Activated T-helper 1 cell treated with anti-CD3 and anti-CD28 coated beads, Interleukin-2, amount 50 U/mL, for 16 hours (primary cell): ENCODE results near the gene LRRTM4.
"Not testable (repeated sequence)": the region's sequence is repeated elsewhere in the genome, so short reads cannot be mapped to it uniquely, and the experiment has no call there.

Experiments
- DNase-seq, 2 donors: peaks; one replicate each; pipeline ENCODE4 v3.0.0-alpha.2; 2020; ENCODE audit warnings: low read depth in 1 of 2, low spot score in 1 of 2

The LRRTM4 gene

GRCh38 chr2:76870581-76870980 lies 651.6 kb downstream of the LRRTM4 start:
- no peak for DNase-seq

DNA sequence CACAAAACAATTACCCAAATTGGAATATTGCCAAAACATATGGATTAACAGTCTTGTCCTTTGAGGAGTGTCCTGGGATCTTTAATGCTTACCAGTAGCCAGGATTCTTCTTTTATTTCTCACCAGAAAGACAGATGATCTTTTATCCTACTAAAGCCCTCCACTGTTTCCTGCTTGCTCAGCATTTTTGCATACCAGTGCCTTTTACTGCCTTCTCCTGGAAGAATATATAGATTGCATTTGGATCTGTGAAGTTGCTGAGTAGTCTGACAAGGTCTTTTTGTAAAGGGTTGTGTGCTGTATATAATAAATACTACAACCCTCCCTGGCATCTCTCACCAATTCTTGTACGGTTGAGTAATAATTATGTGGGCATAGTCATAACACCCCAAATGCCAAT lies 652.2 kb downstream of the LRRTM4 start:
- DNase-seq: no peak

DNA sequence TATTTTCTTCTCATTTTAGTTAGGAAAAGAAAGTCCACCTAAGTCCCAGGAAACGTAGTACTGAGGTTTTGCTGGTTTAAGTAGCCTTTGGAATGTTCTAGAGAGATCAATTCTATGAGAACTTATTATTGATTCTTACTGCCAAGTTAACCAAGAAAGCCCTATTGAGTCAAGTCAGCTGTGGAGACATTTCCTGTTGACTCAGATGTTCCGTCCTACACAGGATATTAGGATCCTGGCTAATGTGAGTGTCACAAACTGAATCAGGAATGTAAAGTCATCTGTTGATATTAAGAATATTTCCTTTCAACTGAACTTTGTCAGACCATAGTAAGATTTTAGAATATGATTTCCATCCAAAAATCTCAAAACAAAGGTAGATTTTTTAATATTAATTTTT lies 654.3 kb downstream of the LRRTM4 start:
- no peak for DNase-seq

- no peak for DNase-seq
These were observed 655.7 kb downstream of the LRRTM4 start for GRCh38 chr2:76866464-76866863.

DNA sequence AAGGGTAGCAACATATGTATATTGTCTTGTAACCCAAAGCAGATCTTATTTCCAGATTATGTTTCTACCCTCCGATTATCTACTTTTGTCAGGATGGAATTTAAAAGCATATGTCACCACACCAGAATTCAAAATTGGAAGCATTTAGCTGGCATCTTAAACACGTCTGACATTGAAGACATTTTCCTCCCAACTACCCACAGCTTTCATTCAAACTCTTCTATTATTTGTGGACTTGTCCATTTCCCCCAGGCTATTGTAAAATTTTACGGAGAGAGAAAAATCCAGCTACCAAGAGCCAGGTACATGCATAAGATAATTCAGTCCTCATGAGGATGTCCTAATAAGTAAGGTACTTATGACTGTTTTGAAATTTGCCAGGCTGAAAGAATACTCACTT lies 659.3 kb downstream of the LRRTM4 start:
- no peak for DNase-seq

DNA sequence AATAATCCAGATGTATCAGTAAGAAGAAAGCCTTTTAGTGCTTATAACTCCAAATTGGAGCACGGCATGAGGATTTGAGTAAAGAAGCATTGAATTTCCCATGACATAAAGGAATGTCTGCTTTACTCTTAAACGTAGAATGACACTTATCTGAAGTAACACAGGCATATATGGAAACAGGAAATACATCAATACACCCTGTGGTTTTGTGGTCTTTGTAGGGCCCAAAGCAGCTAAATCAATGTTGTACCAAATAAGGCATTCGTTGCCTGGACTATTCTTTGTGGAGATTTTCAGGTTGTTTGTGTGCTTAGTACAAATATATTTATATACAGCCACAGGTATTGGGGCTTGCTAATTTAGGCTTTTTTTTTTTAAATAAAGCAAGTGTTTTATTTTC lies 660.5 kb downstream of the LRRTM4 start:
- no peak for DNase-seq

- DNase-seq: no peak
These were observed 671.2 kb downstream of the LRRTM4 start for GRCh38 chr2:76851000-76851399.

GRCh38 chr2:76849086-76849485 lies 673.1 kb downstream of the LRRTM4 start:
- no peak for DNase-seq

DNA sequence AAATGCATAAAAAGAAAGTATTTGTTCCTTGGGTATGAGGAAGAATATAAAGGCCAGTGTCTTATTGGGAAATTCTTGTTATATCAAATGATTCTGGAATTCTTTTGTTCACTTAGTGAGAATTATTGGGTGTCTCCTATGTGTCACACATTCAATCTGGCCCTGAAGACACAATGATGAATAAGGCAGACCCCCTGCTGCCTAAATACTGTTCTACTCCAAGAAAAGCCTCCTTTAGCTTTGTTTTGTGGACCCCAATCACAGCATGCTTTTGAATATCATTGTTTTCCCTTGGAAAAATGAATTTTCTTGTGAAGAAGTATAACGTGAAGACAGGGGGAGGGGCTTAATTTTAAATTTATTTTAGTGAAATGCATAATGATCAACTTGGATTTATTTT lies 682.4 kb downstream of the LRRTM4 start:
- DNase-seq: no peak

- DNase-seq: no peak
These were observed 692.6 kb downstream of the LRRTM4 start for GRCh38 chr2:76829374-76830234.

DNA sequence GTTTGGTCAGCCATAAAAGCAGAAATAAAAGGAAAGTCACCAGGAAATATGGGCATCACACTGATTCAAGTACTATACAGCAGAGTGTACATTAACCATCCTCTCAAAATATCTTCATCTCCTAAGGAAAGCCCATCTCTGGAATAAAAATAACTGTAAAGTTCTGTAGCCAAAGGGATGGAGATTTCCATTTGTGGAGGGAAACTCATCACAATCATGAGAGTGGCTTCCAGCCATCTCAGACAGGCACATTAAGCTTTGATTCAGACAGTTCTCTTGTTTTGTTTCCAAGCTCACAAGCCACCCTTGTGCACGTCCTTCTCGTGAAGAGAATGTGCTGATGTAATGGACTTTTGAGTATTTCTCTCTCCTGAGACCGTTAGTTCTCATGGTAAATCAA lies 695.5 kb downstream of the LRRTM4 start:
- DNase-seq: no peak

DNA sequence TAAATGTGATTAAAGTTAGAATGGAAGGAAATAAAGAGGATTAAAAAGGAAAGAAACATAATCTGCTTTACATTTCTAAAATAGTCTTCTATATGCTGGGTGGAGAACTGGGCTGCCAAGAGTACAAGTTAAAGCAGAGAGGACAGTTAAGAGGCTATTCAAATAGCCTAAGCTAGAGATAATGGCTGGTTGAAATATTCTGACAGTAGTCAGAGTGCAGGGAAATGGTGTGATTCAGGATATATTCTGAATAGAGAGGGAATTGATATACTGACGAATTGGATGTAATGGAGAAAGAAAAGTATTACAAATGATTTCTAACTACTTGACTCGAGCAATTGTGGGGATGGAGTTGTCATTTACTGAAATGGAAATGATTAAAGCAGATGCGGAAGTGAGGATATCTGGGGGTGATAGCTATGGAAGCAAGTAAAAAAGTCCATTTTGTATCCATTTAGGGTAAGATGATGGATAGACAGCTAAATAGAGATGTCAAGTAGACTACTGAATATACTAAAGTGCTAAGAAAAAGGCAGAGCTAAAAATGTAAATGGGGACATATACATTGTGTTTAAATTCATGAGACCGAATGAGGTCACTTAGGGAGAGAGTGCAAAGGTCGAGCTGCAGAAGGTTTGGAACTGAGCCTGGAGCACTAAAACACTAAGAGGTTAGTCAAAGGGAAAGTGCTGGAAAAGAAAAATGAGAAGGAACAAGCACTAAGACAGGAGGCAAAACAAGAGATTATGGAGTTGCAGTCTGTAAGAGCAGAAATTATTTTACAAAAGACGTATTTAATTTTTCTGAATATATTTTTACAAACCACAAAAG lies 696.8 kb downstream of the LRRTM4 start:
- no peak for DNase-seq

DNA sequence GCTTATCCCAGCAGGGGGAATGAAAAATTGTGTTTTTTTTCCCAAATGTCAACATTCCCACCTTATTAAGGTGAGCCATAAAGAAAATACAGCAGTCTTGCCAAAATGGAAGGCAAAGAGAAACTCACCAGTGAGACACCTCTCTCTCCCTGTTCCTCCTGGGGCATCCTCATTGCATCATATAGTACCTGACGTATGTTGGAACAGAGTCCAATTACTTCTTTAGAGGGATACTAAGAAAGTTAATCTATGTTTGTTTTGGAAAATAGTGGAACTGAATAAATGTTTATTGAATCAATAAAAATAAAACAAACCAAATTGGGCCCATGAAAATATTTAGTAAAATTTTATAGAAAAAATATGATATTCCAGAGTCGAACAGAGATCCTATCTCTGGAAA lies 700.4 kb downstream of the LRRTM4 start:
- DNase-seq: no peak

DNA sequence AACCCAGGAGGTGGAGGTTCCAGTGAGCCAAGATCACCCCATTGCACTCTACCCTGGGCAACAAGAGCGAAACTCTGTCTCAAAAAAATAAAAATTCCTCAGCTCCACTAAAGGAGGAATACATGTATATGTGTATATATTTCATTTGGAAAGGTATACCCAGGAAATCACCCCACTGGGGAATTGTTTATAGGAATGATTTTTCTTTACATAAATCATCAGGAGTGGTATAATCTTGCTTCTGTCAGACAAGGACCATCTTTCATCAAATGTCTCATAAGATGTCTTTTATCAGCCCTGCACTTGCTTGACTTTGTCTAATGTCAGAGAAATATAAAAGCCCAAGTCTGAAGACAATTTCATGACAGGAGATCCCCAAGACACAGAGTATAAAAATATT lies 709.1 kb downstream of the LRRTM4 start:
- DNase-seq: no peak

GRCh38 chr2:76812156-76812555 lies 710.0 kb downstream of the LRRTM4 start:
- DNase-seq: no peak

DNA sequence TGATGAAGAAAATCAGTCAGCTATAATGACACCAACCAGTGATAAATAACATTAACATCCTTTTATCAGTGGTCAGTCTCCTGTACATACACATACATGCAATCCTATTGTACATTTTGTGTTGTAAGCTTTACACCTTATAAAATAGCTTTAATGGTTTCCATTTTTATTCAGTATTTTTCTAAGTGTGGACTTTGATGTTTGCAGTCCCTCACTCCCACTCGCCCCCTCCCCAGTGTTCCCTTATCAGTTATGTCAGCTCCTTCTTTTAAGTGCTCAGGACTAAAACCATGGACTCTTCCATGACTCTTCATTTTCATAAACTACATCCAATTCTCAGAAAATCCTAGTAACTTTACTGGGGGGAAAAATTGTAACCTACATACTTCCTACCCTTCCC lies 713.0 kb downstream of the LRRTM4 start:
- DNase-seq: no peak

- DNase-seq: no peak
These were observed 713.4 kb downstream of the LRRTM4 start for GRCh38 chr2:76808732-76809131.

DNA sequence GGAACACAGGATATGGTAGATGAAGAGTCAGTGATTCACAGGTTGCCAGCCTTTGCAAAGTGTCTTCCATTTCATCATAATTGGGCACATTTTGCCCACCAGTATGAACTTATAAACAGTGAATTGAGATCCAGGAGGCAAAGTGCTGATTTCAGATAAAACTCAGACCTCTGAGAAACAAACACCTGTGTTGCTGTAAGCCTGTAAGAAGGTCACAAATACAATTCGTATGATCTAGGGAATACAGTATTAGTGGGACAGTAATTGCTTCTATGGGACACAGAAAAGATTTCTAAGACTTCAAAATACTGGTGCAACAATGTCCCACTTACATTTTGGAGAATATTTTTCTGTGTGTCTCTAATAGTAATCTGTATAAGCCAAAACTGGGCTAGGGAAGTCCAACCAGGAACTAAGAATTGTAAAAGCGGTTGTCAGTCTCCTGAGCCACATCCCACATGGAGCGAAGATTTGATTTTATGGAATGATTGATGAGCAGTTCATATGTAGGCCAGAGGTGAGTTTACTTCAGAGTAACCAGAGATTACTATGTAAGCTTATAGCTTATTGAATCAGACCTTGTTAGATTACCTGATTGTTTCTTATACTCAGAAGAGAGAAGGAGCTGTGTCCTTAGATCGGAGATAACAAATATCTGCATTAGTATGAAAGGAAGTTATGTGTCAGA lies 728.4 kb downstream of the LRRTM4 start:
- no peak for DNase-seq

DNA sequence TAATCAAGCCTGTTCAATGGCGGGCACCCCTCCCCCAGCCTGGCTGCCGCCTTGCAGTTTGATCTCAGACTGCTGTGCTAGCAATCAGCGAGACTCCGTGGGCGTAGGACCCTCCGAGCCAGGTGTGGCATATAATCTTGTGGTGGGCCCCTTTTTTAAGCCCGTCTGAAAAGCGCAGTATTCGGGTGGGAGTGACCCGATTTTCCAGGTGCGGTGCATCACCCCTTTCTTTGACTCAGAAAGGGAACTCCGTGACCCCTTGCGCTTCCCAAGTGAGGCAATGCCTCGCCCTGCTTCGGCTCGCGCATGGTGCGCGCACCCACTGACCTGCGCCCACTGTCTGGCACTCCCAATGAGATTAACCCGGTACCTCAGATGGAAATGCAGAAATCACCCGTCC lies 740.9 kb downstream of the LRRTM4 start:
- DNase-seq: not testable (repeated sequence)

GRCh38 chr2:76763276-76763675 lies 758.9 kb downstream of the LRRTM4 start:
- DNase-seq: no peak

DNA sequence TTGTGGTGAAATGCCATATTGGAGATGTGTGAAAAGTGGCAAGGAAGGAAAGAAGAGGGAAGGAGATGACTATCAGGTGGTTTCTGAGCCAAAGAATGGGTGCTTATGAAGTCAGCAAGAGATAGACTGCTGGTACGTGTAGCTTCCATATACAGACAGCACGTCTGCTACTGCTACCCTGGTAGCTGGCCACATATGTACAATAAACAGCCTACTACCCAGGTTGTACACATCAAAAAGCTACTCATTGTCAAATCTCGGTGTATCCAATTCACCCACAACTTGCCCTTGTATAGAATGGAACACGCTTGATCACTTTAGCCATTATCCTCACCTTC lies 761.8 kb downstream of the LRRTM4 start:
- no peak for DNase-seq
